IPS-18c (cell line): ENCODE data around the gene HIPK4.
"Not testable (repeated sequence)": the region's sequence is repeated elsewhere in the genome, so short reads cannot be mapped to it uniquely, and the experiment has no call there.

Experiments used
- H3K4me3 ChIP-seq: 2 replicates; pipeline ENCODE4 v1.7.0; 2013; ENCODE audit warnings: low read depth, mild to moderate bottlenecking, low read length, moderate library complexity; ENCODE audit not compliant: insufficient read depth
- H3K9me3 ChIP-seq: one replicate; pipeline ENCODE4 v1.6.1; 2013; ENCODE audit warnings: mild to moderate bottlenecking, low read length, moderate library complexity; ENCODE audit not compliant: control insufficient read depth, insufficient read depth

HIPK4 gene

DNA sequence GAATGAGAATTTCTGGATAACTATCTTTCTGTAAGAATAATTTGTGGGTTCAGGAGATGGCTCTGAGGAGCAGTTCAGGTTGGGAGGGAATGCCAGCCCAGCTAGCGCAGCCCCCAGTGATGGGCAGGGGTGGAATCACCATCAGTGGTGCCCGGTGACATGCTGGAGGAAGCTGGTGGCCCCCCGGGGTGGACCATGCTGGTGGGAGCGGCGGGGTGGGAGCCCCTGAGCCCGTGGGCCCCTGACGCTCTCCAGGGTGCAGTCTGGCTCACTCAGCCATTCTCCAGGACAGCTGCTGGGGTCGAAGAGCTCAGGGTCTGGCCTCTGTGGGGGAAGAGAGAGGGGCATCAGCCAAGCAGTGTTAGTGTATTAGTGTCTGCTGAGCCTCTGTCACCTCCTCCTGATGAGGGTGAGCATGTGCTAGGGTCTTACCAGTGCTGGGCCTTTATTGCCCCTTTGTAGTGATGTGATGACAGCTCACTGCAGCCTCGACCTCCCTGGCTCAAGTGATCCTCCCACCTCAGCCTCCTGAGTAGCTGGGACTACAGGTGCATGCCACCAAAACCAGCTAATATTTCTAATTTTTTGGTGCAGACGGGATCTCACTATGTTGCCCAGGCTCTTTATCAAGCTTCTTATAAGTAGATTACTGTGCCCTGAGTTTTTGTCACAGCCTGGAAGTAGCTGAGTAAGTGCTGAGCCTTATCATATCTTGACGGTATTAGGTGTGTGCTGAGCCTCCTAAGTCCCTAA lies 10.4 kb downstream of the HIPK4 start:
- no peaks in the 10 kb centered on the region for H3K9me3 ChIP-seq
- H3K4me3 ChIP-seq = no peak overlapping the region

GRCh38 chr19:40378509-40378908 lies 11.5 kb downstream of the HIPK4 start:
- no peaks in the 10 kb centered on the region for H3K9me3 ChIP-seq
- H3K4me3 ChIP-seq = no peak overlapping the region

DNA sequence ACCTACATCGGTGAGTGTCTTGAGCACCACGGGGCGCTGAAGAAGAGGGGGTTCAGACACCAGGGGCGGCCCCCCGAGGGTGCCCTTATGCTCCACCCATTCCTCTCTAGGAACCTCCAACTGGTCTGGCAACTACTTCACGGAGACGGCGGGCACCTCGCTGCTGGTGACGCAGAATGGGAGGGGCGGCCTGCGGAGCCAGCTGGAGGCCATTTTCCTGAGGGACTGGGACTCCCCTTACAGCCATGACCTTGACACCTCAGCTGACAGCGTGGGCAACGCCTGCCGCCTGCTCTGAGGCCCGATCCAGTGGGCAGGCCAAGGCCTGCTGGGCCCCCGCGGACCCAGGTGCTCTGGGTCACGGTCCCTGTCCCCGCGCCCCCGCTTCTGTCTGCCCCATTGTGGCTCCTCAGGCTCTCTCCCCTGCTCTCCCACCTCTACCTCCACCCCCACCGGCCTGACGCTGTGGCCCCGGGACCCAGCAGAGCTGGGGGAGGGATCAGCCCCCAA lies 12.1 kb downstream of the HIPK4 start:
- Histone ChIP-seq H3K9me3 (no peaks in the 10 kb centered on the region), H3K4me3 (no peak overlapping the region)

- H3K4me3 ChIP-seq = no peak overlapping the region
- H3K9me3 ChIP-seq = no peaks in the 10 kb centered on the region
Observed at GRCh38 chr19:40376286-40376862, 13.6 kb downstream of the HIPK4 start.

DNA sequence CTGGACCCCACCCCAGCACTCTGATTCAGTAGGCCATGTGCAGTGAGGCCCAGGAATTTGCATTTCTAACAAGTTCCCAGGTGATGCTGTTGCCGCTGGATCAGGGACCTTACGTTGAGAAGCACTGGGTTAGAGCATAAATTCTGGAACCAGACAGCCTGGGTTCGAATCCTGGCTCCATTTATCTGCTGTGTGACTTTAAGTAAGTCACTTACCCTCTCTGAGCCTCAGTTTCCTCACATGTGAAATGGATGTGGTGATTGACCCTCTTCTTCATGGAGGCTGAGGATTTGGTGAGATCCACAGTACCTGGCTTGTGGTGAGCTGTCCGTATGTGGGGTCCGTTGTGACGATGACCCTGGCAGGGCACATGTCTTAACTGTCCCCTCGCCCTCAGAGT lies 15.9 kb downstream of the HIPK4 start:
- no peaks in the 10 kb centered on the region for H3K9me3 ChIP-seq
- no peak overlapping the region for H3K4me3 ChIP-seq

GRCh38 chr19:40371802-40372122 lies 18.2 kb downstream of the HIPK4 start:
- Histone ChIP-seq H3K4me3 (no peak overlapping the region), H3K9me3 (no peaks in the 10 kb centered on the region)

- no peak overlapping the region for H3K4me3 ChIP-seq
- H3K9me3 ChIP-seq = no peaks in the 10 kb centered on the region
Observed at GRCh38 chr19:40370997-40371801, 18.8 kb downstream of the HIPK4 start.

DNA sequence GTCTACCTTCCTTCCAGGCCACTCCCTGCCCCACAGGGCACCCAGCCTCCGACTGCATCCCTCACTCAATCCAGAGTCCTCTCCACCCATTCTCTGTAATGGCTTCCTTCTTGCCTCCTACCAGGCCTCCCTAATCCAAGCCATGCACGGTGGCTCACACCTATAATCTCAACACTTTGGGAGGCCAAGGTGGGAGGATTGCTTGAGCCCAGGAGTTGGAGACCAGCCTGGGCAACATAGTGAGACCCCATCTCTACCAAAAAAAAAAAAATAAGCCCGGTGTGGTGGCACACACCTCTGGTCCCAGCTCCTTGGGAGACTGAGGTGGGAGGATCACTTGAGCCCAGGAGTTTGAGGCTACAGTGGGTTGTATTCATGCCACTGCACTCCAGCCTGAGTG lies 19.7 kb downstream of the HIPK4 start:
- not testable (repeated sequence) for H3K4me3 ChIP-seq, H3K9me3 ChIP-seq

DNA sequence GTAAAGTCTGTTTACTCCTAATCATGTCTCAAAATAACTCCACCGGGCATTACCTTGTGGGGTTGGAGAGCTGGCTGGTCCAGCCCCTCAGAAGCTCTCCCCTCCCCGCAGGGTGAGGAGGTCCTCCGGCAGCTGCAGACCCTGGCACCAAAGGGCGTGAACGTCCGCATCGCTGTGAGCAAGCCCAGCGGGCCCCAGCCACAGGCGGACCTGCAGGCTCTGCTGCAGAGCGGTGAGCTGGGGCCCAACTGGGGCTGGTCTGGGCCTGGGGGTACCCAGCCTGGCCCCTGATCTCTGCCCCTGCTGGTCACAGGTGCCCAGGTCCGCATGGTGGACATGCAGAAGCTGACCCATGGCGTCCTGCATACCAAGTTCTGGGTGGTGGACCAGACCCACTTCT lies 20.2 kb downstream of the HIPK4 start:
- H3K9me3 ChIP-seq = no peaks in the 10 kb centered on the region

DNA sequence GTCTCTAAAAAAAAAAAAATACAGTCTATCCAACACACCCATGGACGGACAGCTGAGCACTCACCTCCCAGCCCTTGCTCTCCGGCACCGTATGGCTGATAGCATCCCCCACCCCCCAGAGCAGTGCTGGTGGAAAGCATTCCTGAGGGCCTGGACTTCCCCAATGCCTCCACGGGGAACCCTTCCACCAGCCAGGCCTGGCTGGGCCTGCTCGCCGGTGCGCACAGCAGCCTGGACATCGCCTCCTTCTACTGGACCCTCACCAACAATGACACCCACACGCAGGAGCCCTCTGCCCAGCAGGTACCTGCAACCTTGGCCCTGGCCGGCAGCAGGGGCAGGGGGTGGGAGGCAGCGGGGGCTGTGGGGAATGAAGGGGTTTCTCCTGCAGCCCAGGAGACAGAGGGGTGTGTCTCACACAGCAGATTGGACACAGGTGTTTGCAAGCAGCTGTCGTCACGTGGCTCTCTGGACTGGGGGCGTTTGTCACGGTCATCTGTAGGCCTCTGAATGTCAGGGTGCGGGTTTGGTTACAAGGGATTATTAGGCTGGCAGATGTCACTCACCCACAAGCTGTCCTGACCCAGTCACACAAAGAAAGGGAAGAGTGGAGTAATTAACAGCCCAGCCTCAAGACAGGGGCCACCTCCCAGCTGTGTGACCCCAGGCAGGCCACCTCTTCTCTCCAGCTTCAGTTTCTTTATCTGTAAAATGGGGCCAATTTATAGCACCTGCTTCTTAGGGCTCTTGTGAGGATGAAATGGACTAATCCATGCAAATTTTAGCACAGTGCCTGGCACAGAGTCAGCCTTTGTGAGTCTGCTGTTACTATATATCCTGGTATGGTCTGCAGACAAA lies 22.2 kb downstream of the HIPK4 start:
- no peaks in the 10 kb centered on the region for H3K9me3 ChIP-seq

More for the DNA sequence above, 20.2 kb downstream of the HIPK4 start:
- no peak overlapping the region for H3K4me3 ChIP-seq

GRCh38 chr19:40366697-40367561 lies 23.1 kb downstream of the HIPK4 start:
- peak overlapping the region; percentile 60 for H3K4me3 ChIP-seq
- no peaks in the 10 kb centered on the region for H3K9me3 ChIP-seq

More for the DNA sequence above, 22.2 kb downstream of the HIPK4 start:
- H3K4me3 ChIP-seq = no peak overlapping the region

DNA sequence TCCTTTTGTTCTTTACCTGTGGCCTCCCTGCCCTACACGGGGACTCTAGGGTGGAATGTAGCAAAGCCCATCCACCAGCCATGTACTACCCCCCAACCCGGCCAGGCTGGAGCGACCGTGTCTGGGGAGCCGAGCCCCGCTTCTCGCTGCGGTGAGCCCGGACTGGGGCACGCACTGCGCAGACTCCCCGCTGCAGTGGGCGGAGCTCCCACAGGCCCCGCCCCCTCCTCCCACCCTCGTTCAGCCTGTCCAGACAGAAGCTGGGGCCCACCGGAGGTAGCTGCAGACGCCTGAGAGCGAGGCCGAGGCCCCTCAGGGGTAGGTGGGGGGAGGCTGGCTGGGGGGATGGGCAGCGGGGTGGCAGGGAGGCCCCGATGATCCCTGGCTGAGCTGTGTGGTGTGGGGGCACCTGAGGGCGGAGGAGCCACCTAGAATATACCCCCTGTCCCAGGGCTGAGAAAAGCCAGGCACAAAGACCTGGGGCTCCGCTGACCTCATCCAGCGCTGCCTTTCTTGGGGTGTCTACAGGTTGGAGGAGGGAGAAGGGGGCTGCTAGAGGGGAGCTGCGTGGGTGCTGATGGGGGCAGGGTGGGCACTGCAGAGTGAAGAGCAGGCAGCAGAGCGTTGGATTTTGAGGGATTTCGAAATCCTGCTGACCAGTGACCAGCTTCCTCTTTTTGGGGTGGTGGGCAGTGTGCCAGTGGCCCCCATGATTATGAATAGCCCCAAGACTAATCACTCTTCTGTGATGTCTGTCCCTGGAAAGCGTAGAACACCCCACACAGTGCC lies 24.2 kb downstream of the HIPK4 start:
- Histone ChIP-seq H3K4me3 (peak overlapping the region; percentile 60), H3K9me3 (no peaks in the 10 kb centered on the region)

DNA sequence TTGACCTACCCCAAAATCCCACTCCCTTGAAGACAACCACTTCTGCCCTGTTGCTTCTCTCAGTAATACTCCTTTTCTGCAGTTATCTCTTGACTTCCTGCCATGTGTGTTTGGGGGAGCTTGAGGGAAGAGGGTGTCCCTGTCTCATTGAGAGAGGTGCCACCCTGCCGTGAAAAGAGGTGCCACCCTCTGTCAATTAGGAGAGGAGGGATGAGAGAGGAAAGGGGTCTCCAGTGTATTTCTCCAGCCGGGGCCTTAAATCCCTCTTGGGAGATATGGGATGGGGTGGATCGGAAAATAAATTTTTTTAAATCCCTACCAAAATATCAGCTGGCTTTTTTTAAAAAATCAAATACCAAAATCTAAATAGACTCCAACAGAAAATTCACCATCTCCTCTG lies 25.0 kb downstream of the HIPK4 start:
- Histone ChIP-seq H3K4me3 (0 out of 2 replicates have a peak overlapping the region, but pooled peaks have one; percentile 46), H3K9me3 (no peaks in the 10 kb centered on the region)

GRCh38 chr19:40363069-40363468 lies 26.9 kb downstream of the HIPK4 start:
- peaks cover 3% of the 10 kb centered on the region for H3K9me3 ChIP-seq
- H3K4me3 ChIP-seq = no peak overlapping the region

GRCh38 chr19:40362160-40362559 lies 27.8 kb downstream of the HIPK4 start:
- no peak overlapping the region for H3K4me3 ChIP-seq
- peaks cover 3% of the 10 kb centered on the region for H3K9me3 ChIP-seq
